SK-N-MC (cell line): ENCODE data around the gene CTPS2.
A peak's percentile ranks its signal among the peaks of the same experiment; 100 is the strongest.
"Not testable (repeated sequence)": the region's sequence is repeated elsewhere in the genome, so short reads cannot be mapped to it uniquely, and the experiment has no call there.

Experiments
- DNase-seq: peaks from one replicate; pipeline ENCODE4 v3.0.0-alpha.2; 2011; ENCODE audit warnings: low read depth, low spot score
- H3K27ac ChIP-seq: fragments of 200-600 bp; sonication (generic); 2 replicates; pipeline ENCODE4 v1.5.1; 2016; ENCODE audit warnings: mixed run types
- H3K36me3 ChIP-seq: fragments of 200-600 bp; sonication (generic); 2 replicates; pipeline ENCODE4 v1.6.1; 2017; ENCODE audit warnings: antibody characterized with exemption, low read length, mixed read lengths; ENCODE audit not compliant: insufficient read depth
- H3K4me3 ChIP-seq: fragments of 200-600 bp; sonication (generic); 2 replicates; pipeline ENCODE4 v1.5.1; 2016
- H3K9ac ChIP-seq: fragments of 200-600 bp; sonication (generic); 2 replicates; pipeline ENCODE4 v1.8.0; 2017; ENCODE audit warnings: mixed run types, mixed read lengths; ENCODE audit not compliant: insufficient read length
- H3K9me3 ChIP-seq: fragments of 200-600 bp; sonication (generic); 2 replicates; pipeline ENCODE4 v1.6.1; 2017; ENCODE audit warnings: low read depth, mild to moderate bottlenecking, antibody characterized with exemption, low read length, moderate library complexity, mixed read lengths
- EZH2 ChIP-seq: fragments of 200-600 bp; sonication (generic); IDR thresholded peaks from one replicate; pipeline ENCODE4 v1.6.1; 2017; ENCODE audit warnings: antibody characterized with exemption
- FOXP2 ChIP-seq: optimal IDR thresholded peaks from 2 replicates; pipeline ENCODE3; 2011; ENCODE audit warnings: mild to moderate bottlenecking, moderate library complexity; ENCODE audit not compliant: insufficient read depth; ENCODE audit errors: extremely low read length, control extremely low read depth
- POLR2AphosphoS5 ChIP-seq: IDR thresholded peaks from 2 replicates; pipeline ENCODE4 v1.6.1; 2012; ENCODE audit warnings: mild to moderate bottlenecking, low read depth, low read length, borderline replicate concordance

The CTPS2 gene

DNA sequence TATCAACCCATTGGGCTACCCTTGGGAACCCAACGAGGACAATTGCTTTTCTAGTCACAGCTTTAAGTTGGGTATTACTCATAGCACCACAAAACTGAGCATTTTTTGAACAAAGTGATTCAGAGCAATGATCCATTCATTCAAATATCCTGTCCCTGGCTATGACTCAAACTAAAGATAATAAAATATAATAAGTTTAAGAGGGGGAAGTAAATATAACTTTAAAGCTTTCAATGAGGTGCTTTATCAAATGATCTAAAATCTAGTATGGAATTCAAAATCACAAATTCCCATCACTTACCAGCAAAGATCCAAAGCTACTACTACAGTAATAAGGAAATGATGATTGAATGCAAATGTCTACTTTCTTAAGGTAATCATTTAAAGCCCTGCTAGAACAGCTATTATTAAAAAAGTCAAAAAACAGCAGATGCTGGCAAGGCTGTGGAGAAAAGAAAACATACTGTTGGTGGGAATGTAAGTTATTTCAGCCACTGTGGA, 102.3 kb downstream of the CTPS2 start:
- H3K4me3 ChIP-seq: no peak overlapping the region
- H3K9ac ChIP-seq: no peak overlapping the region
- DNase-seq: no peak
- H3K9me3 ChIP-seq: no peaks in the 10 kb centered on the region
- no peak for TF ChIP-seq POLR2AphosphoS5
- no peak for TF ChIP-seq EZH2
- no peak for TF ChIP-seq FOXP2
- H3K36me3 ChIP-seq: no peaks in the 10 kb centered on the region
- H3K27ac ChIP-seq: no peak overlapping the region

DNA sequence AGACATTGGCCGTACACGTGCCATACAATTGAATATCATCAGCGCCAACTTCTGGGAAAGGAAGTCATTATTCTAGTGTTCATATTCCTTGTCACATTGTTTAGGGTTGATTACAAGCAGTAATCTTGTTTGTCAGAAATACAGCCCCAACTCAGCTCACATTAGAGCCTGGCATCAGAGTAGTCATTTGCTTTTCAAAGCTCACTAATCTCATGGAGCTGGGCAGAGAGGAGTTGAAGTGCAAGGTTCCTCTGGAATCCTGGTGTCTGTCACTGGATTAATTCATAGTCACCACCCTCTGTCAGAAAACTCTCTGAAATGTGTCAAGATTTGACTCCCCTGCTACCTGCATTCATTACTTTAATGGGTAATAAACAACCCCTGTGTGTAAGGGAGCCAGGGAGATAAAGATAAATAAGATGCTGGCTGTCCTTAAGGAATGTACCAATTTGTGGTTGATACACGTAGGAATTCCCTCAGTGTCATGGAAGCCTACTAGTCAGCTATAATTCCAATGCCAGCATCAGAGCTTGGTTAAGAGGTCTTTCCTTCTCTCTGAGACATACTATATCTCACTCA, 106.2 kb downstream of the CTPS2 start:
- no peak for DNase-seq
- H3K9me3 ChIP-seq: no peaks in the 10 kb centered on the region
- no peak overlapping the region for H3K27ac ChIP-seq
- no peaks in the 10 kb centered on the region for H3K36me3 ChIP-seq
- no peak overlapping the region for H3K9ac ChIP-seq
- TF ChIP-seq FOXP2 (no peak), POLR2AphosphoS5 (no peak), EZH2 (no peak)
- H3K4me3 ChIP-seq: no peak overlapping the region

- H3K9me3 ChIP-seq: no peaks in the 10 kb centered on the region
- TF ChIP-seq POLR2AphosphoS5 (no peak), FOXP2 (no peak), EZH2 (no peak)
- H3K9ac ChIP-seq: no peak overlapping the region
- peak overlapping the region; percentile 70 for H3K27ac ChIP-seq
- H3K4me3 ChIP-seq: peak overlapping the region; percentile 30; the same call in 1 of the 2 replicates
- no peak for DNase-seq
- no peaks in the 10 kb centered on the region for H3K36me3 ChIP-seq
Measured at GRCh38 chrX:16604337-16604736, 108.1 kb downstream of the CTPS2 start.

DNA sequence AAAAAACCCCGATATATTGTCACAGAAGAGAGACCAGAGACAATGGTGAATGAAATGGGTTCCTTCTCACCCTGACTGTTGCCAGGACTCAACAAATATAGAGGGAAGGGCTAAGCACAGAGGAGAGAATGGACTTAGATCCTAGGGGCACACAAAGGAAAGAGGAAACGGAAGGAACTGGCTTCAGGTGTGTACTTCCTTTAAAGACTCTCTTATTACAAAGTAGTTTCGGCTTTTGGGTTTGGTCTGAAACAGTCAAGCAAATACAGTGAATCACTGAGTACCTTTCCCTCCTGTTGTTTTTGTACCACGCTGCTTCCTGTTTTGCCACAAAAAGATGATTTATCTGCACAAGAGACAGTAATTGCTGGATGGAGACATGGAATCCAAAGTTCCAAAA, 108.6 kb downstream of the CTPS2 start:
- H3K9ac ChIP-seq: peak overlapping the region; percentile 33
- DNase-seq: no peak
- no peak for TF ChIP-seq POLR2AphosphoS5
- no peak for TF ChIP-seq FOXP2
- no peaks in the 10 kb centered on the region for H3K36me3 ChIP-seq
- peak overlapping the region; percentile 30; the same call in 1 of the 2 replicates for H3K4me3 ChIP-seq
- H3K9me3 ChIP-seq: no peaks in the 10 kb centered on the region
- peak overlapping the region; percentile 70 for H3K27ac ChIP-seq

DNA sequence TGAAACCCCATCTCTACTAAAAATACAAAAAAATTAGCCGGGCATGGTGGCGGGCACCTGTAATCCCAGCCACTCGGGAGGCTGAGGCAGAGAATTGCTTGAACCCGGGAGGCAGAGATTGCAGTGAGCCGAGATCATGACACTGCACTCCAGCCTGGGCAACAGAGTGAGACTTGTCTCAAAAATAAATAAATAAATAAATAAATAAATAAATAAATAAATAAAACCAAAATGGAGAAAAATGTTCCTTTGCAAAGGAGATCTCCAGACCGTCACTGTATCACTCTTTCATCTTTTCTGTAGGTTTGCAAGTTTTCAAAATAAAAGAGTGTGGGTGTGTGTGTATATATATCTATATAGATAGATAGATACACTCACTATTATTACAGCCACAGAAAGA, 109.2 kb downstream of the CTPS2 start:
- H3K9me3 ChIP-seq, DNase-seq, H3K36me3 ChIP-seq, H3K9ac ChIP-seq, H3K4me3 ChIP-seq: not testable (repeated sequence)
- H3K27ac ChIP-seq: peak overlapping the region; percentile 70; the same call in 1 of the 2 replicates

- TF ChIP-seq FOXP2 (no peak), POLR2AphosphoS5 (no peak), EZH2 (no peak)
- no peak for DNase-seq
- Histone ChIP-seq H3K4me3 (no peak overlapping the region), H3K27ac (no peak overlapping the region), H3K9ac (no peak overlapping the region), H3K9me3 (no peaks in the 10 kb centered on the region), H3K36me3 (no peaks in the 10 kb centered on the region)
Measured at GRCh38 chrX:16601885-16602284, 110.6 kb downstream of the CTPS2 start.

DNA sequence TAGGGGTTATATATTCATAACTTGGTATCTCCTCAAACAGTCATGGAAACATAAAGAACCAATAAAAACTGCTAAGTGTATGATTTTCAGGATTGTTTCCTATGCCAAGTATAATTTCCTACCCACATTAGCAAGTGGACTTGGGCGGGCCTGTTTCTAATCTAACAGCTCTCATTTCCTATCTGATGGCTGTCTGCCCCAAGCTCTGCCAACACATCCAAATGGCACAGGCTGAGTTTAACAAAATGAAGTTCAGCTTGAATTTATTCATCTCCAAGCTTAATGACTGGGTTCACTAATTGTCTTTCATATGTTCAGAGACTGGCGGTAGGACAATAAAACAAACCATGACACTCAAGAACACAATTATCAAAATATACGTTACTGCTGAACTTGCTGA, 118.0 kb downstream of the CTPS2 start:
- H3K27ac ChIP-seq: no peak overlapping the region
- no peak overlapping the region for H3K4me3 ChIP-seq
- H3K9ac ChIP-seq: no peak overlapping the region
- DNase-seq: no peak
- no peaks in the 10 kb centered on the region for H3K9me3 ChIP-seq
- TF ChIP-seq FOXP2 (no peak), POLR2AphosphoS5 (no peak), EZH2 (no peak)
- H3K36me3 ChIP-seq: no peaks in the 10 kb centered on the region

DNA sequence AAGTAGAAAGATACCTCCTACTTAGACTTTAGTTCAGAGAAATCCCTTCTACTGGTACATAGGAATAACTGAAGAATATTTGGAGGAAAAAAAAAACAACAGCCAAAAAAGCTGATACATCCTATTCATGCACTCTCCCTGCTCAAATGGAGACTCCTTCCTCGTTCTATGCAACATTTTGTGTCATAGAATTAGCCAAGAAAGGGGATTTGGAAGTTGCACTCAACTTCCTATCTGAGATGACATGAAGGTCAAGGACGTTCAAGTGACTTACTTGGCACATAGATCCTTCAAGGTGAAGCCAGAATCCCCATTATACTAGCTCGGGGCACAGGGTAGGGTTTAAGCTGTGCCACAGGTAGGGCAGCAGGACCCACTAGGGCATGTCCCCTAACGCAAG, 118.7 kb downstream of the CTPS2 start:
- DNase-seq: no peak
- TF ChIP-seq POLR2AphosphoS5: no peak
- no peak for TF ChIP-seq FOXP2
- no peak for TF ChIP-seq EZH2
- Histone ChIP-seq H3K36me3 (no peaks in the 10 kb centered on the region), H3K27ac (no peak overlapping the region), H3K9ac (no peak overlapping the region), H3K9me3 (no peaks in the 10 kb centered on the region), H3K4me3 (no peak overlapping the region)

DNA sequence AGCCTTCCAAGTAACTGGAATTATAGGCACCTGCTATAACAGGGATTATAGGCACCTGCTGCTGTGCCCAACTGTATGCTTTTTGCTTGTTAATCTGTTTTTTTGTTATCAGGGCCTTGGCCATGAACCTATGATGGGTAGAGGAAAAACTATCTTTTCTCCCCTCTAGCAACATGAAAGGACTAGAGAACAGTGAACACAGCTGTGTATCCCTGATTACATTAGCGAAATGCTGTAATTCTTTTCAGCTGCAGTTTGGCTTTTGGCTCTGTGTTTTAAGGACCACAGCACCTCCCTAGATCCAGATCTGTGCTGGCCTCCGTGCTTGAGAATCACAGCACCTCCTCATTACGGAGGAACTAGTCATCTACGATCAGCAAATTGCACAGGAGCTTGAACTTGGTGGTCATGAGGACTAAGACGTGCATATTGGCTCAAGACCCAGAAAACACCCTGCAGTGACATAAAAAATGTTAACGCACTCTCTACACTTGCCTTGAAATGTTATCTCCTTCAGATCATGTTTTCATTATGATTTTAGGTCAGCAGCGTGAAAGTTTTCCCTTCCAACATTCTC, 120.2 kb downstream of the CTPS2 start:
- H3K27ac ChIP-seq: no peak overlapping the region
- no peak overlapping the region for H3K9ac ChIP-seq
- no peaks in the 10 kb centered on the region for H3K9me3 ChIP-seq
- no peak for DNase-seq
- TF ChIP-seq EZH2: no peak
- no peak for TF ChIP-seq FOXP2
- TF ChIP-seq POLR2AphosphoS5: no peak
- no peaks in the 10 kb centered on the region for H3K36me3 ChIP-seq
- H3K4me3 ChIP-seq: no peak overlapping the region
